Measurements from ENCODE around the gene SPAG6. TPM values are rescaled to one million over a fixed set of nuclear protein-coding genes. Genes with fewer than 3 reads are reported as not detected.

SPAG6 gene
- total and polyA plus RNA-seq, 9 of the 15 experiments (the other 6 are each of a cell fraction or from before 2014, with no cell fraction given) = 3.5 to 23.1 (median 11.8) TPM

DNA sequence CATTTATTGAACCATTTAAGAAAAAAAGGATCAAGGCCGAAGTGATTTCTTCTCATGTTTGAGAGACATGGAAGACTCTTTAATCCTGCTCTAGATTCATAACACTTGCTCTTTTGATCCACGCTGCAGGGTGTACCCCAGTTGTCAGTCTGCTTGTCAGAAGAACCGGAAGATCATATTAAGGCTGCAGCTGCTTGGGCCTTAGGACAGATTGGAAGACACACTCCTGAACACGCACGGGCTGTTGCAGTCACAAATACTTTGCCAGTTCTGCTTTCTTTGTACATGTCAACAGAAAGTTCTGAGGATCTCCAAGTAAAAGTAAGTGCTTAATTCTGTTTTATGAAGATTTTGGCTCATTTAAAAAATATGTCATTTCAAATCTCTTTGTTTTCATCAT lies 46.3 kb downstream of the SPAG6 start:
- in situ Hi-C loops (cut with MboI) (no loop called here), intact Hi-C loops (cut with micrococcal nuclease) (loop anchor here (2.0 kb wide), 3 partner anchors 23 to 75 kb away; partner anchors contain the start of gene COMMD3)
- FAIRE-seq (peak; percentile 94), ATAC-seq (peak; percentile 83), DNase-seq (ENCODE audit: extremely low read depth in 1 of 4, low spot score in 3 of 4) (peak in 2 of 4 experiments; percentile 38 to 85)
- peak overlapping the region; percentile 78 for H2AFZ ChIP-seq (ENCODE audit: low read depth, low read length)
- CTCF ChIA-PET (ENCODE audit: low intra/inter-chr PET ratio) = no interaction called here
- H4K20me1 ChIP-seq (replicated peaks; ENCODE audit: control insufficient read depth, insufficient read depth, low read length) = no peaks in the 10 kb centered on the region
- POLR2A ChIA-PET = interaction anchor here (1.8 kb wide), 1 partner anchor 67 kb away, joined by 5 read pairs; no protein-coding TSS in a partner anchor
- H3K36me3 ChIP-seq (ENCODE audit: control insufficient read depth, insufficient read depth, low read length) = no peaks in the 10 kb centered on the region; the same call in 2 of the 3 replicates
- H3K9ac ChIP-seq (ENCODE audit: insufficient read depth in 1 of 2, low read depth in 2 of 2, low read length in 2 of 2) = peak overlapping the region in 1 of 2 experiments; percentile 74; a peak in 2 of 4 replicates
- BruUV-seq (replicated peaks) = no TSS peak
- peak overlapping the region; percentile 64 for H3K4me2 ChIP-seq (ENCODE audit: insufficient read depth, low read length)
- peaks cover 0 to 21% of the 10 kb centered on the region in 2 experiments; a peak in 2 of 5 replicates for H3K4me1 ChIP-seq (replicated peaks in 1 of 2; ENCODE audit: control insufficient read depth in 2 of 2, insufficient read depth in 2 of 2, low read length in 2 of 2)
- peaks cover 49% of the 10 kb centered on the region for H3K79me2 ChIP-seq (ENCODE audit: control insufficient read depth, insufficient read depth, low read length)
- H3K4me3 ChIP-seq = peak overlapping the region; percentile 34
- peak overlapping the region; percentile 58 for H3K27ac ChIP-seq (ENCODE audit: extremely low read depth, low read depth, low read length)
- no peaks in the 10 kb centered on the region for H3K9me3 ChIP-seq (replicated peaks; ENCODE audit: control insufficient read depth, insufficient read depth, low read depth, low read length)
- H3K9me1 ChIP-seq (ENCODE audit: control insufficient read depth, insufficient read depth, low read length) = no peaks in the 10 kb centered on the region
- 14% methylated on average over 5 of the region's 5 CpGs for WGBS (ENCODE audit: insufficient coverage, low coverage, missing lambda C conversion rate)
- no peaks in the 10 kb centered on the region for H3K27me3 ChIP-seq (ENCODE audit: control insufficient read depth in 2 of 2, insufficient read depth in 2 of 2, low read length in 2 of 2)
- peak in 1 of 2 experiments; percentile 24; a peak in 1 of 4 replicates for TF ChIP-seq SIN3A (IDR thresholded peaks at IDR 0.05; ENCODE audit: borderline replicate concordance in 2 of 2, control insufficient read depth in 1 of 2, low read depth in 2 of 2, low read length in 2 of 2)
- peak; percentile 33; the same call in 1 of the 2 replicates for TF ChIP-seq EP300 (IDR thresholded peaks at IDR 0.05; ENCODE audit: low read length)
- TF ChIP-seq NUFIP1 (IDR thresholded peaks at IDR 0.05; ENCODE audit: partially characterized antibody) = no peak
- TF ChIP-seq, protein P1, sequence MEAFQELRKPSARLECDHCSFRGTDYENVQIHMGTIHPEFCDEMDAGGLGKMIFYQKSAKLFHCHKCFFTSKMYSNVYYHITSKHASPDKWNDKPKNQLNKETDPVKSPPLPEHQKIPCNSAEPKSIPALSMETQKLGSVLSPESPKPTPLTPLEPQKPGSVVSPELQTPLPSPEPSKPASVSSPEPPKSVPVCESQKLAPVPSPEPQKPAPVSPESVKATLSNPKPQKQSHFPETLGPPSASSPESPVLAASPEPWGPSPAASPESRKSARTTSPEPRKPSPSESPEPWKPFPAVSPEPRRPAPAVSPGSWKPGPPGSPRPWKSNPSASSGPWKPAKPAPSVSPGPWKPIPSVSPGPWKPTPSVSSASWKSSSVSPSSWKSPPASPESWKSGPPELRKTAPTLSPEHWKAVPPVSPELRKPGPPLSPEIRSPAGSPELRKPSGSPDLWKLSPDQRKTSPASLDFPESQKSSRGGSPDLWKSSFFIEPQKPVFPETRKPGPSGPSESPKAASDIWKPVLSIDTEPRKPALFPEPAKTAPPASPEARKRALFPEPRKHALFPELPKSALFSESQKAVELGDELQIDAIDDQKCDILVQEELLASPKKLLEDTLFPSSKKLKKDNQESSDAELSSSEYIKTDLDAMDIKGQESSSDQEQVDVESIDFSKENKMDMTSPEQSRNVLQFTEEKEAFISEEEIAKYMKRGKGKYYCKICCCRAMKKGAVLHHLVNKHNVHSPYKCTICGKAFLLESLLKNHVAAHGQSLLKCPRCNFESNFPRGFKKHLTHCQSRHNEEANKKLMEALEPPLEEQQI (IDR thresholded peaks at IDR 0.05) = no peak
- peak; percentile 24; the same call in 1 of the 2 replicates for TF ChIP-seq FOSL1 (tag; conservative IDR thresholded peaks at IDR 0.05)
- TF ChIP-seq, protein P2, sequence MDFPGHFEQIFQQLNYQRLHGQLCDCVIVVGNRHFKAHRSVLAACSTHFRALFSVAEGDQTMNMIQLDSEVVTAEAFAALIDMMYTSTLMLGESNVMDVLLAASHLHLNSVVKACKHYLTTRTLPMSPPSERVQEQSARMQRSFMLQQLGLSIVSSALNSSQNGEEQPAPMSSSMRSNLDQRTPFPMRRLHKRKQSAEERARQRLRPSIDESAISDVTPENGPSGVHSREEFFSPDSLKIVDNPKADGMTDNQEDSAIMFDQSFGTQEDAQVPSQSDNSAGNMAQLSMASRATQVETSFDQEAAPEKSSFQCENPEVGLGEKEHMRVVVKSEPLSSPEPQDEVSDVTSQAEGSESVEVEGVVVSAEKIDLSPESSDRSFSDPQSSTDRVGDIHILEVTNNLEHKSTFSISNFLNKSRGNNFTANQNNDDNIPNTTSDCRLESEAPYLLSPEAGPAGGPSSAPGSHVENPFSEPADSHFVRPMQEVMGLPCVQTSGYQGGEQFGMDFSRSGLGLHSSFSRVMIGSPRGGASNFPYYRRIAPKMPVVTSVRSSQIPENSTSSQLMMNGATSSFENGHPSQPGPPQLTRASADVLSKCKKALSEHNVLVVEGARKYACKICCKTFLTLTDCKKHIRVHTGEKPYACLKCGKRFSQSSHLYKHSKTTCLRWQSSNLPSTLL (IDR thresholded peaks at IDR 0.05) = no peak
- TF ChIP-seq, protein P3, sequence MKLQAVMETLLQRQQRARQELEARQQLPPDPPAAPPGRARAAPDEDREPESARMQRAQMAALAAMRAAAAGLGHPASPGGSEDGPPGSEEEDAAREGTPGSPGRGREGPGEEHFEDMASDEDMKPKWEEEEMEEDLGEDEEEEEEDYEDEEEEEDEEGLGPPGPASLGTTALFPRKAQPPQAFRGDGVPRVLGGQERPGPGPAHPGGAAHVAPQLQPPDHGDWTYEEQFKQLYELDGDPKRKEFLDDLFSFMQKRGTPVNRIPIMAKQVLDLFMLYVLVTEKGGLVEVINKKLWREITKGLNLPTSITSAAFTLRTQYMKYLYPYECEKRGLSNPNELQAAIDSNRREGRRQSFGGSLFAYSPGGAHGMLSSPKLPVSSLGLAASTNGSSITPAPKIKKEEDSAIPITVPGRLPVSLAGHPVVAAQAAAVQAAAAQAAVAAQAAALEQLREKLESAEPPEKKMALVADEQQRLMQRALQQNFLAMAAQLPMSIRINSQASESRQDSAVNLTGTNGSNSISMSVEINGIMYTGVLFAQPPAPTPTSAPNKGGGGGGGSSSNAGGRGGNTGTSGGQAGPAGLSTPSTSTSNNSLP (IDR thresholded peaks at IDR 0.05; ENCODE audit: borderline replicate concordance, low read depth, low read length) = 0 out of 2 replicates have a peak, but pooled peaks have one; percentile 42
- peak; percentile 48 for TF ChIP-seq TAF1 (IDR thresholded peaks at IDR 0.05; ENCODE audit: control insufficient read depth, extremely low read depth, insufficient read depth, low read length, severe bottlenecking)
- 0 out of 2 replicates have a peak, but pooled peaks have one; percentile 16 for TF ChIP-seq TAF7 (tag; IDR thresholded peaks at IDR 0.05)
- TF ChIP-seq HDAC1 (IDR thresholded peaks at IDR 0.05) = 0 out of 4 replicates have a peak, but pooled peaks of 1 of the 2 experiments have one; percentile 48
- TF ChIP-seq, protein P4, sequence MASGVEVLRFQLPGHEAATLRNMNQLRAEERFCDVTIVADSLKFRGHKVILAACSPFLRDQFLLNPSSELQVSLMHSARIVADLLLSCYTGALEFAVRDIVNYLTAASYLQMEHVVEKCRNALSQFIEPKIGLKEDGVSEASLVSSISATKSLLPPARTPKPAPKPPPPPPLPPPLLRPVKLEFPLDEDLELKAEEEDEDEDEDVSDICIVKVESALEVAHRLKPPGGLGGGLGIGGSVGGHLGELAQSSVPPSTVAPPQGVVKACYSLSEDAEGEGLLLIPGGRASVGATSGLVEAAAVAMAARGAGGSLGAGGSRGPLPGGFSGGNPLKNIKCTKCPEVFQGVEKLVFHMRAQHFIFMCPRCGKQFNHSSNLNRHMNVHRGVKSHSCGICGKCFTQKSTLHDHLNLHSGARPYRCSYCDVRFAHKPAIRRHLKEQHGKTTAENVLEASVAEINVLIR (CRISPR knock-in tag; IDR thresholded peaks at IDR 0.05) = 0 out of 2 replicates have a peak, but pooled peaks have one; percentile 16
- peak; percentile 41; the same call in 1 of the 2 replicates for TF ChIP-seq POLR2AphosphoS5 (IDR thresholded peaks at IDR 0.05; ENCODE audit: control insufficient read depth, insufficient read depth, low read depth, low read length)
- peak; percentile 53; the same call in 1 of the 2 replicates for TF ChIP-seq BRD4 (IDR thresholded peaks at IDR 0.05)
- TF ChIP-seq TAL1 (IDR thresholded peaks at IDR 0.05) = no peak
- no peak for TF ChIP-seq SMARCA4 (IDR thresholded peaks at IDR 0.05)
